GM23338 (cell line): ENCODE measurements around the gene UGT1A7. TPM values are rescaled to one million over a fixed set of nuclear protein-coding genes. Genes with fewer than 3 reads are reported as not detected.

ENCODE experiments used
- ATAC-seq: fragments of 200-7000 bp; cut with Tn5 transposase; 3 replicates; pipeline ENCODE4 v1.9.1; 2020
- DNase-seq: peaks from one replicate; pipeline ENCODE4 v3.0.0-alpha.2; 2015; ENCODE audit warnings: low spot score
- H2AFZ ChIP-seq: fragments of 200-600 bp; sonication (generic); 2 replicates; pipeline ENCODE4 v1.8.0; 2016; ENCODE audit warnings: antibody characterized with exemption, mild to moderate bottlenecking, moderate library complexity
- H3F3A ChIP-seq: fragments of 200-600 bp; sonication (generic); replicated peaks from 2 replicates; pipeline ENCODE4 v1.8.0; 2017; ENCODE audit warnings: antibody characterized with exemption, mixed run types, low read depth
- H3K27ac ChIP-seq: fragments of 200-600 bp; sonication (generic); 2 replicates; pipeline ENCODE4 v1.6.1; 2016; ENCODE audit warnings: low read depth
- H3K27me3 ChIP-seq: fragments of 200-600 bp; sonication (generic); 2 replicates; pipeline ENCODE4 v1.8.0; 2016; ENCODE audit warnings: mild to moderate bottlenecking, mixed run types, moderate library complexity; ENCODE audit not compliant: insufficient read depth
- H3K36me3 ChIP-seq: fragments of 200-600 bp; sonication (generic); 2 replicates; pipeline ENCODE4 v1.8.0; 2016; ENCODE audit warnings: mild to moderate bottlenecking; ENCODE audit not compliant: insufficient read depth
- H3K4me1 ChIP-seq: fragments of 200-600 bp; sonication (generic); 2 replicates; pipeline ENCODE4 v1.8.0; 2016; ENCODE audit warnings: mild to moderate bottlenecking, moderate library complexity; ENCODE audit not compliant: insufficient read depth
- H3K4me2 ChIP-seq: fragments of 200-600 bp; sonication (generic); 2 replicates; pipeline ENCODE4 v1.7.1; 2017; ENCODE audit warnings: mixed run types
- H3K4me3 ChIP-seq: fragments of 200-600 bp; sonication (generic); 2 replicates; pipeline ENCODE4 v1.6.1; 2016; ENCODE audit warnings: mixed run types
- H3K79me2 ChIP-seq: fragments of 200-600 bp; sonication (generic); replicated peaks from 2 replicates; pipeline ENCODE4 v1.8.0; 2017; ENCODE audit warnings: mild to moderate bottlenecking; ENCODE audit not compliant: insufficient read depth
- H3K9me2 ChIP-seq: fragments of 200-600 bp; sonication (generic); 2 replicates; pipeline ENCODE4 v1.8.0; 2017; ENCODE audit not compliant: insufficient read depth
- H4K20me1 ChIP-seq: fragments of 200-600 bp; sonication (generic); replicated peaks from 2 replicates; pipeline ENCODE4 v1.8.0; 2017; ENCODE audit warnings: mild to moderate bottlenecking; ENCODE audit not compliant: insufficient read depth
- H3K27ac Mint-ChIP-seq: 2 replicates; pipeline ENCODE4 v1.8.0; 2020; ENCODE audit warnings: inconsistent platforms, mild to moderate bottlenecking, moderate library complexity, mixed read lengths
- H3K27me3 Mint-ChIP-seq: 3 replicates; pipeline ENCODE4 v1.8.0; 2022; ENCODE audit warnings: low read depth, mild to moderate bottlenecking, moderate library complexity, mixed read lengths, inconsistent platforms; ENCODE audit not compliant: insufficient read depth, poor library complexity
- H3K36me3 Mint-ChIP-seq: 3 replicates; pipeline ENCODE4 v1.8.0; 2021; ENCODE audit warnings: low read depth, mild to moderate bottlenecking, inconsistent platforms, moderate library complexity, mixed read lengths
- H3K4me1 Mint-ChIP-seq: 3 replicates; pipeline ENCODE4 v1.8.0; 2020; ENCODE audit warnings: mild to moderate bottlenecking, inconsistent platforms, mixed read lengths
- H3K4me3 Mint-ChIP-seq: 3 replicates; pipeline ENCODE4 v1.8.0; 2021; ENCODE audit warnings: moderate library complexity, mild to moderate bottlenecking, inconsistent platforms, mixed read lengths
- H3K9me3 Mint-ChIP-seq: 3 replicates; pipeline ENCODE4 v1.8.0; 2020; ENCODE audit warnings: moderate library complexity, mild to moderate bottlenecking, inconsistent platforms, mixed read lengths
- CREB1 ChIP-seq: fragments of 250-450 bp; sonication (Bioruptor Pico); IDR thresholded peaks from 2 replicates; pipeline ENCODE4 v1.5.0; 2020; ENCODE audit warnings: low read depth, mild to moderate bottlenecking, moderate library complexity
- CTCF ChIP-seq, 2 experiments: fragments of 200-600 bp in 1 of 2; sonication (generic) in 1 of 2; conservative IDR thresholded peaks; 2 replicates each; pipeline versions ENCODE4 v1.5.1 to v1.6.1; 2016 to 2017; ENCODE audit warnings: antibody characterized with exemption in 2 of 2, low read depth in 2 of 2, mild to moderate bottlenecking in 2 of 2, moderate library complexity in 1 of 2
- ETS1 ChIP-seq: IDR thresholded peaks from 2 replicates; pipeline ENCODE4 v1.6.1; 2016; ENCODE audit warnings: antibody characterized with exemption
- EZH2 ChIP-seq: fragments of 200-600 bp; sonication (generic); IDR thresholded peaks from one replicate; pipeline ENCODE4 v1.8.0; 2017; ENCODE audit warnings: antibody characterized with exemption, mild to moderate bottlenecking, low read depth; ENCODE audit not compliant: unreplicated experiment
- EZH2phosphoT487 ChIP-seq: fragments of 200-600 bp; sonication (generic); IDR thresholded peaks from one replicate; pipeline ENCODE4 v1.8.1; 2018; ENCODE audit warnings: antibody characterized with exemption; ENCODE audit not compliant: unreplicated experiment
- JUNB ChIP-seq: IDR thresholded peaks from one replicate; pipeline ENCODE4 v1.6.1; 2016; ENCODE audit warnings: antibody characterized with exemption; ENCODE audit not compliant: unreplicated experiment
- NANOG ChIP-seq: IDR thresholded peaks from 2 replicates; pipeline ENCODE4 v1.6.1; 2016; ENCODE audit warnings: antibody characterized with exemption, borderline replicate concordance
- POLR2AphosphoS5 ChIP-seq: IDR thresholded peaks from 2 replicates; pipeline ENCODE4 v1.6.1; 2016; ENCODE audit warnings: antibody characterized with exemption, low read depth
- REST ChIP-seq: IDR thresholded peaks from one replicate; pipeline ENCODE4 v1.6.1; 2018; ENCODE audit warnings: antibody characterized with exemption; ENCODE audit not compliant: unreplicated experiment
- STAT1 ChIP-seq: IDR thresholded peaks from one replicate; pipeline ENCODE4 v1.6.1; 2016; ENCODE audit warnings: antibody characterized with exemption; ENCODE audit not compliant: unreplicated experiment
- ZNF114 ChIP-seq: fragments of 250-450 bp; sonication (Bioruptor Pico); IDR thresholded peaks from 2 replicates; pipeline ENCODE4 v1.5.0; 2020; ENCODE audit warnings: mild to moderate bottlenecking, moderate library complexity
- ZNF331 ChIP-seq: fragments of 250-450 bp; sonication (Bioruptor Pico); IDR thresholded peaks from 2 replicates; pipeline ENCODE4 v1.5.0; 2020; ENCODE audit warnings: low read depth, mild to moderate bottlenecking, moderate library complexity
- ZNF462 ChIP-seq: fragments of 250-450 bp; sonication (Bioruptor Pico); IDR thresholded peaks from 2 replicates; pipeline ENCODE4 v1.5.0; 2020; ENCODE audit warnings: mild to moderate bottlenecking, moderate library complexity
- polyA plus RNA-seq: library from polyadenylated mRNA; unstranded; fragments of >200 nt; fragmentation: Nextera tagmentation; extraction: Ambion mirVana; gene quantifications from 2 replicates; pipeline ENCODE4 v1.2.1, GENCODE V29; 2016
- total RNA-seq: library from RNA; depleted of rRNA; stranded (reverse); fragments of >200 nt; shearing (Covaris generic); gene quantifications from 2 replicates; pipeline ENCODE4 v1.2.3, GENCODE V29; 2014

Gene UGT1A7
- total and polyA plus RNA-seq, 2 experiments from 2014 or later, result not detected

- Histone ChIP-seq H3K27ac (no peak overlapping the region), H3K27me3 (no peaks in the 10 kb centered on the region), H3K4me1 (no peaks in the 10 kb centered on the region), H3K36me3 (no peaks in the 10 kb centered on the region), H3K79me2 (no peaks in the 10 kb centered on the region), H3K9me2 (0 out of 2 replicates have a peak, but pooled peaks cover 3% of the 10 kb centered on the region), H3K4me3 (no peak overlapping the region), H3K4me2 (no peak overlapping the region), H4K20me1 (no peaks in the 10 kb centered on the region), H2AFZ (no peak overlapping the region), H3F3A (no peaks in the 10 kb centered on the region)
- no peaks in the 10 kb centered on the region for H3K4me1 Mint-ChIP-seq
- H3K36me3 Mint-ChIP-seq, result no peaks in the 10 kb centered on the region
- peaks cover 4% of the 10 kb centered on the region; the same call in 2 of the 3 replicates for H3K9me3 Mint-ChIP-seq
- no peak for TF ChIP-seq EZH2phosphoT487
- no peak for TF ChIP-seq ZNF331 (CRISPR knock-in tag)
- no peak for TF ChIP-seq CTCF (conservative IDR thresholded peaks at IDR 0.05; ENCODE audit: low read depth in 2 of 2)
- TF ChIP-seq ZNF462, result no peak
- no peak for TF ChIP-seq REST
- no peak for TF ChIP-seq EZH2
- TF ChIP-seq POLR2AphosphoS5, result no peak
- TF ChIP-seq JUNB, result no peak
- TF ChIP-seq CREB1, result no peak
- TF ChIP-seq ETS1, result no peak
- no peak for TF ChIP-seq NANOG
- TF ChIP-seq STAT1, result no peak
- no peak for TF ChIP-seq ZNF114 (CRISPR knock-in tag)
- DNase-seq (no peak), ATAC-seq (no peak)
- no peak overlapping the region for H3K4me3 Mint-ChIP-seq
- H3K27me3 Mint-ChIP-seq, result no peaks in the 10 kb centered on the region
- H3K27ac Mint-ChIP-seq, result no peak overlapping the region
Measured at GRCh38 chr2:233663911-233664310, 17.8 kb upstream of the UGT1A7 start.
